A549 (cell line): Measurements from ENCODE around the gene LDLRAD3. TPM values are rescaled to one million over a fixed set of nuclear protein-coding genes. Genes with fewer than 3 reads are reported as not detected.

ENCODE experiments used
- ATAC-seq, 2 experiments: fragments of 200-7000 bp in 1 of 2; fragments of >200 bp in 1 of 2; cut with Nextera tagmentation in 1 of 2; cut with Tn5 transposase in 1 of 2; 3 replicates each; pipeline versions ENCODE4 v1.8.0 to v1.9.1; 2018 to 2020; ENCODE audit warnings: mild to moderate bottlenecking in 1 of 2, moderate library complexity in 1 of 2
- CTCF ChIA-PET: fragments of 300-600 bp; sonication (Branson Sonifier 250); formaldehyde crosslinking; extraction: SDS; loops from one replicate; lab custom pipeline; 2021; ENCODE audit warnings: antibody characterized with exemption, inconsistent platforms; lab: Yijun Ruan, JAX
- POLR2A ChIA-PET: fragments of 350-600 bp; formaldehyde crosslinking; extraction: SDS; loops from one replicate; lab custom pipeline; 2021; ENCODE audit warnings: antibody characterized with exemption, inconsistent platforms; lab: Yijun Ruan, JAX
- DNase-seq, 2 experiments: peaks; one replicate each; pipeline versions ENCODE4 v3.0.0 to v3.0.0-alpha.2; 2011 to 2016; ENCODE audit warnings: low read depth in 1 of 2, low spot score in 1 of 2
- FAIRE-seq: peaks from 2 replicates; lab custom pipeline; 2011; peaks lifted over from hg19 to GRCh38; lab: Jason Lieb, UNC
- H3K27ac ChIP-seq, 2 experiments: fragments of >200 bp; sonication (Bioruptor Twin); formaldehyde crosslinking; 3 replicates each; pipeline ENCODE4 v1.5.1; 2016 to 2017
- H3K4me1 ChIP-seq: fragments of >200 bp; sonication (Bioruptor Twin); formaldehyde crosslinking; 3 replicates; pipeline ENCODE4 v1.6.1; 2016
- H3K4me2 ChIP-seq: fragments of >200 bp; sonication (Bioruptor Twin); formaldehyde crosslinking; 3 replicates; pipeline ENCODE4 v1.6.1; 2016
- H3K4me3 ChIP-seq: fragments of >200 bp; sonication (Bioruptor Twin); formaldehyde crosslinking; 3 replicates; pipeline ENCODE4 v1.5.1; 2016
- H3K9me3 ChIP-seq: fragments of >200 bp; sonication (Bioruptor Twin); formaldehyde crosslinking; 3 replicates; pipeline ENCODE4 v1.6.1; 2016
- ATOH8 ChIP-seq: fragments of 250-450 bp; sonication (Bioruptor Pico); IDR thresholded peaks from 2 replicates; pipeline ENCODE4 v1.5.0; 2020; ENCODE audit warnings: low read depth, mild to moderate bottlenecking, moderate library complexity
- BHLHE40 ChIP-seq: IDR thresholded peaks from 2 replicates; pipeline ENCODE4 v1.6.1; 2012; ENCODE audit warnings: low read depth, low read length, inconsistent platforms
- CBX2 ChIP-seq: fragments of 200-600 bp; sonication (generic); IDR thresholded peaks from 2 replicates; pipeline ENCODE4 v1.6.1; 2016; ENCODE audit warnings: low read depth, mild to moderate bottlenecking, borderline replicate concordance
- CEBPB ChIP-seq, 2 experiments: fragments of >200 bp in 1 of 2; sonication (Bioruptor Twin) in 1 of 2; formaldehyde crosslinking in 1 of 2; IDR thresholded peaks; 2 replicates each; pipeline ENCODE4 v1.6.1; 2012 to 2016
- CHD2 ChIP-seq: fragments of 150-350 bp; IDR thresholded peaks from 2 replicates; pipeline ENCODE4 v1.6.1; 2014; ENCODE audit warnings: low read length; ENCODE audit not compliant: partially characterized antibody
- EHF ChIP-seq: fragments of 250-450 bp; sonication (Bioruptor Pico); IDR thresholded peaks from 2 replicates; pipeline ENCODE4 v1.5.0; 2020; ENCODE audit warnings: mild to moderate bottlenecking
- EP300 ChIP-seq, 2 experiments: fragments of >200 bp; sonication (Bioruptor Twin); formaldehyde crosslinking; IDR thresholded peaks; 2 replicates in 1 of 2; 3 replicates in 1 of 2; pipeline ENCODE4 v1.6.1; 2016 to 2017
- FOSB ChIP-seq: fragments of 250-450 bp; sonication (Bioruptor Pico); IDR thresholded peaks from 2 replicates; pipeline ENCODE4 v1.5.0; 2020; ENCODE audit warnings: mild to moderate bottlenecking, moderate library complexity
- FOXS1 ChIP-seq: fragments of 250-450 bp; sonication (Bioruptor Pico); IDR thresholded peaks from 2 replicates; pipeline ENCODE4 v1.5.0; 2020; ENCODE audit warnings: mild to moderate bottlenecking, moderate library complexity
- GATA3 ChIP-seq: IDR thresholded peaks from 2 replicates; pipeline ENCODE4 v1.6.1; 2012; ENCODE audit warnings: borderline replicate concordance
- HES2 ChIP-seq: fragments of >200 bp; sonication (Bioruptor Twin); formaldehyde crosslinking; IDR thresholded peaks from 2 replicates; pipeline ENCODE4 v1.6.1; 2016
- HEYL ChIP-seq: fragments of 250-450 bp; sonication (Bioruptor Pico); IDR thresholded peaks from 2 replicates; pipeline ENCODE4 v1.8.0; 2021; ENCODE audit warnings: mild to moderate bottlenecking, moderate library complexity
- JUN ChIP-seq, 2 experiments: fragments of >200 bp; sonication (Bioruptor Twin); formaldehyde crosslinking; IDR thresholded peaks; 2 replicates in 1 of 2; 3 replicates in 1 of 2; pipeline ENCODE4 v1.6.1; 2016 to 2017
- KDM1A ChIP-seq: fragments of 200-600 bp; sonication (generic); IDR thresholded peaks from 2 replicates; pipeline ENCODE4 v1.6.1; 2016; ENCODE audit warnings: low read depth, mild to moderate bottlenecking
- MAX ChIP-seq: IDR thresholded peaks from 2 replicates; pipeline ENCODE4 v1.6.1; 2012
- MYC ChIP-seq: IDR thresholded peaks from 2 replicates; pipeline ENCODE4 v1.6.1; 2012; ENCODE audit warnings: mild to moderate bottlenecking, inconsistent platforms, low read length, improper control_type of control experiment, borderline replicate concordance
- NFE2L2 ChIP-seq: fragments of 150-350 bp; conservative IDR thresholded peaks from 2 replicates; pipeline ENCODE4 v1.6.1; 2014; ENCODE audit warnings: low read length
- PBX3 ChIP-seq: IDR thresholded peaks from 2 replicates; pipeline ENCODE4 v1.6.1; 2012
- PHF8 ChIP-seq: fragments of 200-600 bp; sonication (generic); IDR thresholded peaks from 2 replicates; pipeline ENCODE4 v1.6.1; 2016; ENCODE audit warnings: low read depth, mild to moderate bottlenecking, antibody characterized with exemption, moderate library complexity, borderline replicate concordance
- POLR2AphosphoS2 ChIP-seq: conservative IDR thresholded peaks from 2 replicates; pipeline ENCODE4 v1.6.1; 2012; ENCODE audit warnings: low read length, improper control_type of control experiment, inconsistent platforms
- RAD21 ChIP-seq, 2 experiments: fragments of >200 bp in 1 of 2; sonication (Bioruptor Twin) in 1 of 2; formaldehyde crosslinking in 1 of 2; IDR thresholded peaks in 1 of 2; conservative IDR thresholded peaks in 1 of 2; 2 replicates in 1 of 2; 3 replicates in 1 of 2; pipeline ENCODE4 v1.6.1; 2012 to 2018; ENCODE audit warnings: inconsistent platforms in 1 of 2
- RARB ChIP-seq: fragments of 250-450 bp; sonication (Bioruptor Pico); IDR thresholded peaks from 2 replicates; pipeline ENCODE4 v1.8.0; 2021; ENCODE audit warnings: mild to moderate bottlenecking, moderate library complexity
- RCOR1 ChIP-seq: fragments of 150-350 bp; IDR thresholded peaks from 2 replicates; pipeline ENCODE4 v1.6.1; 2014; ENCODE audit warnings: antibody characterized with exemption, low read length, low read depth
- RFX5 ChIP-seq: fragments of 450-650 bp; IDR thresholded peaks from 2 replicates; pipeline ENCODE4 v1.7.1; 2014; ENCODE audit warnings: antibody characterized with exemption, mild to moderate bottlenecking, moderate library complexity
- RNF2 ChIP-seq: fragments of 200-600 bp; sonication (generic); IDR thresholded peaks from 2 replicates; pipeline ENCODE4 v1.6.1; 2016; ENCODE audit warnings: low read depth, mild to moderate bottlenecking, antibody characterized with exemption, moderate library complexity, borderline replicate concordance
- SREBF2 ChIP-seq: fragments of 450-650 bp; IDR thresholded peaks from 2 replicates; pipeline ENCODE4 v1.6.1; 2014; ENCODE audit warnings: mild to moderate bottlenecking, moderate library complexity
- TFCP2L1 ChIP-seq: fragments of 250-450 bp; sonication (Bioruptor Pico); IDR thresholded peaks from 2 replicates; pipeline ENCODE4 v1.5.0; 2021; ENCODE audit warnings: mild to moderate bottlenecking
- TP53 ChIP-seq: fragments of 250-450 bp; sonication (Bioruptor Pico); IDR thresholded peaks from 2 replicates; pipeline ENCODE4 v1.5.0; 2021; ENCODE audit warnings: mild to moderate bottlenecking, moderate library complexity
- ZC3H11A ChIP-seq: fragments of 450-650 bp; IDR thresholded peaks from 2 replicates; pipeline ENCODE4 v1.6.1; 2014; ENCODE audit warnings: antibody characterized with exemption, mild to moderate bottlenecking
- WGBS: methylation state at CpG from one replicate; pipeline ENCODE4 v1.1.6; 2017; ENCODE audit errors: missing lambda C conversion rate; 5-methylcytosine and 5-hydroxymethylcytosine counted together
- polyA plus RNA-seq, 4 experiments: library from polyadenylated mRNA; depleted of rRNA in 3 of 4; stranded (reverse); fragments of >200 nt; fragmentation: RNase III in 1 of 4; extraction: RNeasy Plus Mini Kit Qiagen cat#74134 plus additional on column Dnase treatment in 1 of 4; gene quantifications; 2 replicates in 3 of 4; 3 replicates in 1 of 4; pipeline ENCODE4 v1.2.3, GENCODE V29; 2011 to 2017
- TF ChIP-seq, protein P1 (sequence below): fragments of 450-650 bp; IDR thresholded peaks from 2 replicates; pipeline ENCODE4 v1.6.1; 2014; ENCODE audit warnings: antibody characterized with exemption
- TF ChIP-seq, protein P2 (sequence below): fragments of 200-600 bp; sonication (generic); IDR thresholded peaks from 2 replicates; pipeline ENCODE4 v1.6.1; 2016; ENCODE audit warnings: antibody characterized with exemption, mild to moderate bottlenecking, moderate library complexity

LDLRAD3 gene
- polyA plus RNA-seq, 2 of the 4 experiments (the other 2 are of a cell fraction) = 10.5 to 13.2 TPM

DNA sequence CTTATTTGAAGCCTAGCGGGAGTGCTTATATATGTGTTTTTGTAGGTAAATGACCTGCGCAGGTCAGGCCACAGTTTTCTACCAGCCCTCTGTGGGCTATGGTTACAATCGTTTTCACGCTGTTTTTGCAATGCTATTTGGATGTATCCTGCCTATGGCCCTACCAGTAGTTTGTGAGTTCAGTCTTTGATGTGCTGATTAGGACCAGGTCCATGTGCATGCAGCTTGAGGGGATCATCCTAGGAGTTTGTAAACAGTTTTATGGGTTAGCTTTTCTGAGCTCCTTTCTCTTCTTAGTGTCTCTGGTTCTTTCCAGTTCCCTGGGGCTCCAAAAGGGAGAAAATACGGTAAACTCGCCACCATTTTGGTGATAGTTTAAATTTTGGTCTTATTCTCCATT, 142.5 kb downstream of the LDLRAD3 start (continued):
- no peak for TF ChIP-seq PBX3
- no peak for TF ChIP-seq GATA3
- TF ChIP-seq SREBF2 = no peak
- no peak for TF ChIP-seq TP53 (CRISPR knock-in tag)

GRCh38 chr11:36088266-36088972, 144.6 kb downstream of the LDLRAD3 start:
- POLR2A ChIA-PET = no interaction called here

DNA sequence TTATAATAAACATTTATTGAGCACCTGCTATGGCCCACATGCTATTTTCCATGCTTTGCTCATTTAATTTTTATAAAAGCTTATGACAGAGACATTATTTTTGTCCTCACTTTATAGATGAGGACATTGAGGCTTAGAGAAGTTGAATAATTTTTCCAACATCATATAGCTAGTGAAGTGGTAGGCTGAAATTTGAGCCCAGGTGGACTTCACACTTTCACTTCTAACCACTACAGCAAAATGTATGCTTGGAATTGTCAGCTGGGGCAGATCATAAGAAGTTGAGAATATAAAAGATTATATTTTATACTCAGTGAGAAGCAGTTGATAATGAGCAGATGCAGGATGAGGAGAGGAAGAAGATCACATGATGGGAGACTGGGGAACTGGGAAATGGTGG, 146.1 kb downstream of the LDLRAD3 start:
- no peak overlapping the region for H3K4me2 ChIP-seq
- H3K9me3 ChIP-seq = peaks cover 5% of the 10 kb centered on the region; the same call in 2 of the 3 replicates
- ATAC-seq (no peak), FAIRE-seq (no peak), DNase-seq (no peak)
- H3K4me3 ChIP-seq = no peak overlapping the region
- no peak for TF ChIP-seq BHLHE40
- no peak for TF ChIP-seq TFCP2L1
- TF ChIP-seq CBX2 = no peak
- TF ChIP-seq, protein P1, sequence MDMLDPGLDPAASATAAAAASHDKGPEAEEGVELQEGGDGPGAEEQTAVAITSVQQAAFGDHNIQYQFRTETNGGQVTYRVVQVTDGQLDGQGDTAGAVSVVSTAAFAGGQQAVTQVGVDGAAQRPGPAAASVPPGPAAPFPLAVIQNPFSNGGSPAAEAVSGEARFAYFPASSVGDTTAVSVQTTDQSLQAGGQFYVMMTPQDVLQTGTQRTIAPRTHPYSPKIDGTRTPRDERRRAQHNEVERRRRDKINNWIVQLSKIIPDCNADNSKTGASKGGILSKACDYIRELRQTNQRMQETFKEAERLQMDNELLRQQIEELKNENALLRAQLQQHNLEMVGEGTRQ = no peak
- no peak for TF ChIP-seq ZC3H11A
- no peak for TF ChIP-seq EHF (CRISPR knock-in tag)
- no peak for TF ChIP-seq RAD21 (conservative IDR thresholded peaks at IDR 0.05 in 1 of 2, IDR thresholded peaks at IDR 0.05 in 1 of 2)
- no peak for TF ChIP-seq MAX
- TF ChIP-seq NFE2L2 = no peak
- TF ChIP-seq PHF8 = no peak
- TF ChIP-seq FOXS1 (CRISPR knock-in tag) = no peak
- no peak for TF ChIP-seq RCOR1
- no peak for TF ChIP-seq GATA3
- no peak for TF ChIP-seq POLR2AphosphoS2
- TF ChIP-seq RARB (CRISPR knock-in tag) = no peak
- no peak for TF ChIP-seq CEBPB (IDR thresholded peaks at IDR 0.05)
- no peak for TF ChIP-seq ATOH8 (CRISPR knock-in tag)
- ChIA-PET POLR2A (no interaction called here), CTCF (interaction anchor here (1.0 kb wide), 1 partner anchor 268 kb away, joined by 3 read pairs; no protein-coding TSS in a partner anchor)
- no peaks in the 10 kb centered on the region for H3K4me1 ChIP-seq
- no peak overlapping the region for H3K27ac ChIP-seq

More at GRCh38 chr11:36088266-36088972, 144.6 kb downstream of the LDLRAD3 start:
- FAIRE-seq (no peak), ATAC-seq (no peak), DNase-seq (no peak)
- Histone ChIP-seq H3K9me3 (no peaks in the 10 kb centered on the region; the same call in 2 of the 3 replicates), H3K4me2 (no peak overlapping the region), H3K4me3 (no peak overlapping the region), H3K27ac (no peak overlapping the region), H3K4me1 (no peaks in the 10 kb centered on the region)
- 88% methylated on average over 6 of the region's 6 CpGs for WGBS
- TF ChIP-seq, protein P2, sequence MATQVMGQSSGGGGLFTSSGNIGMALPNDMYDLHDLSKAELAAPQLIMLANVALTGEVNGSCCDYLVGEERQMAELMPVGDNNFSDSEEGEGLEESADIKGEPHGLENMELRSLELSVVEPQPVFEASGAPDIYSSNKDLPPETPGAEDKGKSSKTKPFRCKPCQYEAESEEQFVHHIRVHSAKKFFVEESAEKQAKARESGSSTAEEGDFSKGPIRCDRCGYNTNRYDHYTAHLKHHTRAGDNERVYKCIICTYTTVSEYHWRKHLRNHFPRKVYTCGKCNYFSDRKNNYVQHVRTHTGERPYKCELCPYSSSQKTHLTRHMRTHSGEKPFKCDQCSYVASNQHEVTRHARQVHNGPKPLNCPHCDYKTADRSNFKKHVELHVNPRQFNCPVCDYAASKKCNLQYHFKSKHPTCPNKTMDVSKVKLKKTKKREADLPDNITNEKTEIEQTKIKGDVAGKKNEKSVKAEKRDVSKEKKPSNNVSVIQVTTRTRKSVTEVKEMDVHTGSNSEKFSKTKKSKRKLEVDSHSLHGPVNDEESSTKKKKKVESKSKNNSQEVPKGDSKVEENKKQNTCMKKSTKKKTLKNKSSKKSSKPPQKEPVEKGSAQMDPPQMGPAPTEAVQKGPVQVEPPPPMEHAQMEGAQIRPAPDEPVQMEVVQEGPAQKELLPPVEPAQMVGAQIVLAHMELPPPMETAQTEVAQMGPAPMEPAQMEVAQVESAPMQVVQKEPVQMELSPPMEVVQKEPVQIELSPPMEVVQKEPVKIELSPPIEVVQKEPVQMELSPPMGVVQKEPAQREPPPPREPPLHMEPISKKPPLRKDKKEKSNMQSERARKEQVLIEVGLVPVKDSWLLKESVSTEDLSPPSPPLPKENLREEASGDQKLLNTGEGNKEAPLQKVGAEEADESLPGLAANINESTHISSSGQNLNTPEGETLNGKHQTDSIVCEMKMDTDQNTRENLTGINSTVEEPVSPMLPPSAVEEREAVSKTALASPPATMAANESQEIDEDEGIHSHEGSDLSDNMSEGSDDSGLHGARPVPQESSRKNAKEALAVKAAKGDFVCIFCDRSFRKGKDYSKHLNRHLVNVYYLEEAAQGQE = no peak
- TF ChIP-seq KDM1A (no peak), FOSB (CRISPR knock-in tag) (no peak), MYC (no peak), RFX5 (no peak), EP300 (IDR thresholded peaks at IDR 0.05) (no peak), NFE2L2 (no peak), GATA3 (no peak), RNF2 (no peak), CHD2 (no peak), FOXS1 (CRISPR knock-in tag) (no peak), JUN (IDR thresholded peaks at IDR 0.05) (no peak), ZC3H11A (no peak), SREBF2 (no peak), HES2 (no peak), HEYL (no peak), EHF (CRISPR knock-in tag) (no peak)
- CTCF ChIA-PET = interaction anchor here (0.7 to 1.9 kb wide), 4 partner anchors 10 to 267 kb away, joined by 3 to 4 read pairs (median 4); no protein-coding TSS in a partner anchor
